PFSK-1 (cell line): ENCODE measurements around the gene SESN3.

Source experiments
- FOXP2 ChIP-seq: optimal IDR thresholded peaks from 2 replicates; pipeline ENCODE3; 2011; ENCODE audit warnings: borderline replicate concordance, control low read depth, inconsistent platforms; ENCODE audit not compliant: insufficient read depth; ENCODE audit errors: extremely low read length, extremely low read depth
- POLR2AphosphoS5 ChIP-seq: IDR thresholded peaks from 2 replicates; pipeline ENCODE4 v1.6.1; 2012; ENCODE audit warnings: low read depth, mild to moderate bottlenecking, control low read depth, low read length, moderate library complexity
- SIN3A ChIP-seq: IDR thresholded peaks from 2 replicates; pipeline ENCODE4 v1.6.1; 2012; ENCODE audit warnings: mild to moderate bottlenecking, low read length, moderate library complexity, borderline replicate concordance; ENCODE audit not compliant: insufficient read depth
- TAF1 ChIP-seq: IDR thresholded peaks from 2 replicates; pipeline ENCODE4 v1.6.1; 2012; ENCODE audit warnings: low read length, control low read depth, borderline replicate concordance; ENCODE audit not compliant: insufficient read depth
- TF ChIP-seq, protein P1 (sequence below), 2 experiments: IDR thresholded peaks; 2 replicates each; pipeline versions ENCODE4 v1.6.1 to v1.8.0; 2011 to 2012; ENCODE audit warnings: low read depth in 2 of 2, low read length in 2 of 2, control low read depth in 1 of 2, inconsistent platforms in 1 of 2, mild to moderate bottlenecking in 1 of 2, moderate library complexity in 1 of 2; ENCODE audit not compliant: insufficient read depth in 1 of 2

The SESN3 gene

DNA sequence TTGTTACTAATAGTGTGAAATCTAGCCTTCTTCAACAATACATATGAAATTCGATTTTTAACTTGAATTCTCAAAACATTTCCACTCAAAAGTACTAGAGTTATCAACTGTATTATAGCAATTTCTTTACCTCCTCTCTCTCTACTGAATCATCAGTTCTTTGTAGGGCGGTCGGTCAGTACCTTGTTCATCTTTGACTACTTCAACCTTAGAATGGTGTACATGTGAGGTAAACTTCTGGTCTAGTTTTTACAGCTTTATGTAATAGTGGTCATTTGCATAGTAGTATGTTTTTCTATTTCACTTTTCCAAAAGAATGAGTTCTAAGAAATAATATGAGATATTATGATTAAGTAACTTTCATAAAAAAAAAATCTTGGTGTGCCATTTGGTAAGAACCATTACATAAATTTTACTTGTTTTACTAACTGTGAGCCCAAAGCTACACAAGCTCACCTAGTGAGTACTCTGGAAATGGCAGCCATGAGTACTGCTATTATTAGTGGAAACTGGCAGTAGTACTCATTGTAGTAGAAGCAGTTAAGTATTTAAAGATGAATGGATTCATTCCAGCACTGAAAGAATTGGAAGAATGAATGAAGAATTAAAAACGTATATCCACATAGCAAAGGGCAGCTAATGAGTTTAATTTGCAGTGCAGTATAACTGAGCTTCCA, 30.1 kb downstream of the SESN3 start:
- TF ChIP-seq SIN3A (no peak), TAF1 (no peak), FOXP2 (no peak), POLR2AphosphoS5 (no peak)
- TF ChIP-seq, protein P1, sequence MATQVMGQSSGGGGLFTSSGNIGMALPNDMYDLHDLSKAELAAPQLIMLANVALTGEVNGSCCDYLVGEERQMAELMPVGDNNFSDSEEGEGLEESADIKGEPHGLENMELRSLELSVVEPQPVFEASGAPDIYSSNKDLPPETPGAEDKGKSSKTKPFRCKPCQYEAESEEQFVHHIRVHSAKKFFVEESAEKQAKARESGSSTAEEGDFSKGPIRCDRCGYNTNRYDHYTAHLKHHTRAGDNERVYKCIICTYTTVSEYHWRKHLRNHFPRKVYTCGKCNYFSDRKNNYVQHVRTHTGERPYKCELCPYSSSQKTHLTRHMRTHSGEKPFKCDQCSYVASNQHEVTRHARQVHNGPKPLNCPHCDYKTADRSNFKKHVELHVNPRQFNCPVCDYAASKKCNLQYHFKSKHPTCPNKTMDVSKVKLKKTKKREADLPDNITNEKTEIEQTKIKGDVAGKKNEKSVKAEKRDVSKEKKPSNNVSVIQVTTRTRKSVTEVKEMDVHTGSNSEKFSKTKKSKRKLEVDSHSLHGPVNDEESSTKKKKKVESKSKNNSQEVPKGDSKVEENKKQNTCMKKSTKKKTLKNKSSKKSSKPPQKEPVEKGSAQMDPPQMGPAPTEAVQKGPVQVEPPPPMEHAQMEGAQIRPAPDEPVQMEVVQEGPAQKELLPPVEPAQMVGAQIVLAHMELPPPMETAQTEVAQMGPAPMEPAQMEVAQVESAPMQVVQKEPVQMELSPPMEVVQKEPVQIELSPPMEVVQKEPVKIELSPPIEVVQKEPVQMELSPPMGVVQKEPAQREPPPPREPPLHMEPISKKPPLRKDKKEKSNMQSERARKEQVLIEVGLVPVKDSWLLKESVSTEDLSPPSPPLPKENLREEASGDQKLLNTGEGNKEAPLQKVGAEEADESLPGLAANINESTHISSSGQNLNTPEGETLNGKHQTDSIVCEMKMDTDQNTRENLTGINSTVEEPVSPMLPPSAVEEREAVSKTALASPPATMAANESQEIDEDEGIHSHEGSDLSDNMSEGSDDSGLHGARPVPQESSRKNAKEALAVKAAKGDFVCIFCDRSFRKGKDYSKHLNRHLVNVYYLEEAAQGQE (IDR thresholded peaks at IDR 0.05; ENCODE audit: insufficient read depth in 1 of 2, low read depth in 2 of 2, low read length in 2 of 2) = no peak

DNA sequence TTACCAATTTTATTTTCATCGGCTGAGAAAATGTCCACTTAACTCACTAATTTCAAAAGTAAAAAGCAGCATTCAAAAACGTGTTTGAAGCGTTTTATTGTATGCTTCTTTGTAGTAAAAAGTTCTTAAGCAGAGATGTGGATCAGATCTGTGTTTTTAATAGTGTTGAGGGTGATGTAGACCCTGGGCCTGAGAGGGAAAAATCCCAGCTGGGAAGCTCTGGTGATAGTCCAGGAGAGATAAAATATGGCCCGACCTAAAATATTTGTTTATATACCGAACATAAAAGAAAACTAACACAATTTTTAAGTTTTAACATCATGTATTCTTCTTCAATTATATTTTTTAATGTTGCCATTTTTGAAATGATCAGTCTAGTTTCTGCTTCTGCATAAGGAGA, 35.2 kb downstream of the SESN3 start:
- TF ChIP-seq TAF1 (no peak), POLR2AphosphoS5 (no peak), SIN3A (no peak), FOXP2 (no peak)
- TF ChIP-seq, protein P1 (IDR thresholded peaks at IDR 0.05; ENCODE audit: insufficient read depth in 1 of 2, low read depth in 2 of 2, low read length in 2 of 2) = no peak

DNA sequence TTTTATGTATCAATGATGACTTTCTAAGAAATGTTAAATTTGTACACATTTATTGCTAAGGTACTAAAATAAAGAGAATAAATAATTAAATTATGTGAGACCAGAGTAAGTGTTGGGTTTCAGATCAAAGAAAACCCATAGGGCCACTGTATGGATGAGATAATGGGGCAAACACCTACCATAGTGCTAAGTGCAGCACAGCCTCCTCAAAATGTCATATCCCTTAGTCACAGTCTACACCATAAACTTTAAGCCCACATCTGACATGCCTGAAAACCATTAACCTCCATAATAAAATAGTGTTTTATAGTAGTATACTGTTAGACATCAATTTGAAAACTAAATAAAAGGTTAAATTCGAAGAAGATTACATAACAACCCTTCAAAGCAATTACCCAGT, 37.5 kb downstream of the SESN3 start:
- TF ChIP-seq POLR2AphosphoS5 = no peak
- no peak for TF ChIP-seq SIN3A
- TF ChIP-seq TAF1 = no peak
- TF ChIP-seq, protein P1 (IDR thresholded peaks at IDR 0.05; ENCODE audit: insufficient read depth in 1 of 2, low read depth in 2 of 2, low read length in 2 of 2) = no peak
- TF ChIP-seq FOXP2 = no peak

DNA sequence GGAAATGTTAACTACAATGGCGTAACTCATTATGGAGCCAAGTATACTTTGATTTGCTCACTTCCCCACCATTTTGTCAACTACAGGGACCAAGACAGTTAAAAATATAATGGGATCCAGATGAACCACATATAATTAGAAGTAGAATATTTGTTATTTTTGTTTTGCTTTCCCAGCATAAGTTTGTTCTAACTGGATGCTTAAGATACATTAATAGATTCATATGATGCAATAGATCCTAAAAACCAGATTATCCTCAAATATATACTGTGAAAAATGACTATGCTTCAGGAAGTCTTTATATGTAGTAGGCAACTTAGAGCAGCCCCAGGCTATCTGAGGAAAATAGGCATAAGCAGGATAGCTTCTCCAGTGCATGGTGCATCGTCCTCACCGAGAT, 38.3 kb downstream of the SESN3 start:
- TF ChIP-seq FOXP2 = no peak
- TF ChIP-seq, protein P1 (IDR thresholded peaks at IDR 0.05; ENCODE audit: insufficient read depth in 1 of 2, low read depth in 2 of 2, low read length in 2 of 2) = no peak
- TF ChIP-seq POLR2AphosphoS5 = no peak
- no peak for TF ChIP-seq SIN3A
- no peak for TF ChIP-seq TAF1

DNA sequence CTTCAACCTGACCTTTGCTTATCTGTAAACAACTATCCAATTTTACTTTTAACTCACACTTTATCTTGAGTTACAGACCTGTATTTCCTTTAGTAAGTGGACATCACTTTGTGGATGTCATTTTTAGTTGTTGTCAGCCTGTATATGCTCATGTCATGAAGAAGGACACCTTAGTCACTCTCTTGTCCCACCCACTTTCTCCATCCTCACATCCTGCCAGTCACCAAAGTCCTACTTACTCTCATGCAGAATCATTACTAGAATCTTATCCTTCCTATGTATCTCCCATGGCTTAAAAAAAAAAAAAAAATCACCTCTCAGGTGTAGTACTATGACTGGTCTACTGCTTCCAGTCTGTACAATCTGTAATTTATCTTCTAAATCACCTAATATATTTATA, 43.3 kb downstream of the SESN3 start:
- no peak for TF ChIP-seq SIN3A
- TF ChIP-seq, protein P1 (IDR thresholded peaks at IDR 0.05; ENCODE audit: insufficient read depth in 1 of 2, low read depth in 2 of 2, low read length in 2 of 2) = no peak
- TF ChIP-seq FOXP2 = no peak
- no peak for TF ChIP-seq POLR2AphosphoS5
- no peak for TF ChIP-seq TAF1
